ENCODE data around the gene AP1M1.

The AP1M1 gene

DNA sequence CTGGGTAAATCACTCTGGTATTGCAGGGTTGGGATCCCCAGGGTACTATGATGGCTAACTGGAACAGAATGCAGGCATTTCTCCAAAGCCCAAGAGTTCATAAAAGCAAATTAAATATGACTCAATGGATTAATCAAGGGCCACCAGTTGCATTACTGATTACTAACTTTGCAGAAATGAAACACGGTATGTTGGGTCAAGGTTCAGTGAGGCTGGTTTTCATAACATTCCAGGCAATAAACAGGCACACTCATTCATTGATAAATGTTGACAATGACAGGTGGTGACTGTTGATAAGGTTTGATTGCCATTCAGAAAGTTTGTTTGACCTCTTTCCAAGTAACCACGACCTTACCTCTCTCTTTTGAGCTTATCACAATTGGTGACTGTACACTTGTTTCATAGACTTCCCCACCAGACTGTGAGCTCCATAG, 506 bp upstream of the AP1M1 start:
- TF ChIP-seq, protein P1, sequence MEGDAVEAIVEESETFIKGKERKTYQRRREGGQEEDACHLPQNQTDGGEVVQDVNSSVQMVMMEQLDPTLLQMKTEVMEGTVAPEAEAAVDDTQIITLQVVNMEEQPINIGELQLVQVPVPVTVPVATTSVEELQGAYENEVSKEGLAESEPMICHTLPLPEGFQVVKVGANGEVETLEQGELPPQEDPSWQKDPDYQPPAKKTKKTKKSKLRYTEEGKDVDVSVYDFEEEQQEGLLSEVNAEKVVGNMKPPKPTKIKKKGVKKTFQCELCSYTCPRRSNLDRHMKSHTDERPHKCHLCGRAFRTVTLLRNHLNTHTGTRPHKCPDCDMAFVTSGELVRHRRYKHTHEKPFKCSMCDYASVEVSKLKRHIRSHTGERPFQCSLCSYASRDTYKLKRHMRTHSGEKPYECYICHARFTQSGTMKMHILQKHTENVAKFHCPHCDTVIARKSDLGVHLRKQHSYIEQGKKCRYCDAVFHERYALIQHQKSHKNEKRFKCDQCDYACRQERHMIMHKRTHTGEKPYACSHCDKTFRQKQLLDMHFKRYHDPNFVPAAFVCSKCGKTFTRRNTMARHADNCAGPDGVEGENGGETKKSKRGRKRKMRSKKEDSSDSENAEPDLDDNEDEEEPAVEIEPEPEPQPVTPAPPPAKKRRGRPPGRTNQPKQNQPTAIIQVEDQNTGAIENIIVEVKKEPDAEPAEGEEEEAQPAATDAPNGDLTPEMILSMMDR (conservative IDR thresholded peaks at IDR 0.05; ENCODE audit: low read length): no peak
- peak overlapping the region; percentile 99 for H3K4me3 ChIP-seq (ENCODE audit: low read length)
- peak; percentile 93 for DNase-seq (ENCODE audit: low read depth)

GRCh38 chr19:16198370-16198651, 600 bp downstream of the AP1M1 start:
- TF ChIP-seq, protein P1 (conservative IDR thresholded peaks at IDR 0.05; ENCODE audit: low read length): no peak
- DNase-seq (ENCODE audit: low read depth): no peak
- peak overlapping the region; percentile 99 for H3K4me3 ChIP-seq (ENCODE audit: low read length)

DNA sequence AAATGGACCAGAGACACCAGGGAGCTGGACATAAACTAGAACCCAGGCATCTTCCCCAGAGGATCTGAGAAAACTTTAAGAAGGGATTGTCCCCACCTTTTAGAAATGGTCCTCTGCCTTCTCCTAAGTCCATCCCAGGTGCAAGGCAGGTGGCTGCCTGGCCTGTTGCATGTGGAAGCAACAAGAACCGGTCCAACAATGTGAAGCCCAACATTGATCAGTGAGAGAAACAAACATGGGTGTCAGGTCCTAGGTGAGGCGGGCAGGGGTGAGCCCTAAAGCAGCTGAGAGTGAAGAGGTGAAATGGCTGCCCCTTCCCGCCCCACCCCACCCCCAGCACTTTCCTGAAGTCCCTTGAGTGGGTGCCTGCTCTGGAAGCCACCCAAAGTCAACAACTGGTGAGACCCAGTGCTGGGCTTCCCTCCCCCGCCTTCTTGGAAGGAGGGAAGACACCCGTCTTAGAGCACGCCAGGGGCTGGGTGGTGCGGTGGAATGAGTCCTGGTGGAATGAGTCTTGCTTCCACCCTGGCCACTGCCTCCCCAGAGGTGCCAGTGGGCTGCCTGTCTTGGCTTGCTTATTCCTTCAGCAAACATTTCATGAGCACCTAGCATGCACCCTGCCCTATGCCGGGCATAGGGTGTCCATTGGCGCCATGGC, 1.7 kb downstream of the AP1M1 start:
- TF ChIP-seq, protein P1 (conservative IDR thresholded peaks at IDR 0.05; ENCODE audit: low read length): no peak
- no peak for DNase-seq (ENCODE audit: low read depth)
- H3K4me3 ChIP-seq (ENCODE audit: low read length): peak overlapping the region; percentile 99

- peak; percentile 78 for DNase-seq (ENCODE audit: low read depth)
These were observed 2.6 kb downstream of the AP1M1 start for GRCh38 chr19:16200038-16201010.

DNA sequence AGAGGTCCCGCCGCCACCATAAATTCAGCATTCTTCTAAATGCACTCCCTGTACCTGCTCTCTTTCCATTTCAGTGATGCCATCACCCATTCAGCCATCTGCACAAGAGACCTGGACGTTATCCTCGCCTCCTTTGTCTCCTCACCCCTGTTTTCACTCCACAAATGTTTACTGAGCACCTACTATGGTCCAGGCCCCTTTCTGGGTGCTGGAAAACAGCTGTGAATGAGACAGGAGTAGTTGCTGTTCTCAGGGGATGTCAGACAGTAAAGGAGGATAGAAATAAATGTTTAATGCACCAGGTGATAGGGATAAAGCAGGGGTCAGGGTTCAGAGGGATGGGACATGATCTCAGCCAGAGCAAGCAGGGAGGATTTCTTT, 3.3 kb downstream of the AP1M1 start:
- TF ChIP-seq, protein P1 (conservative IDR thresholded peaks at IDR 0.05; ENCODE audit: low read length): no peak
- no peak for DNase-seq (ENCODE audit: low read depth)
- no peak overlapping the region for H3K4me3 ChIP-seq (ENCODE audit: low read length)

More at GRCh38 chr19:16200038-16201010, 2.6 kb downstream of the AP1M1 start:
- no peak overlapping the region for H3K4me3 ChIP-seq (ENCODE audit: low read length)
- TF ChIP-seq, protein P1 (conservative IDR thresholded peaks at IDR 0.05; ENCODE audit: low read length): peak; percentile 20

GRCh38 chr19:16202320-16203255, 4.9 kb downstream of the AP1M1 start:
- TF ChIP-seq, protein P1 (conservative IDR thresholded peaks at IDR 0.05; ENCODE audit: low read length): no peak
- no peak overlapping the region for H3K4me3 ChIP-seq (ENCODE audit: low read length)
- peak; percentile 75 for DNase-seq (ENCODE audit: low read depth)

Measured in AG10803 (cell line).